ENCODE results near the gene PSMC3. TPM values are rescaled to one million over a fixed set of nuclear protein-coding genes. Genes with fewer than 3 reads are reported as not detected.

Gene PSMC3
- polyA plus RNA-seq, 3 donors, result 44.1 to 97.4 (median 89.5) TPM

- no peak overlapping the region for H3K27ac ChIP-seq (ENCODE audit: low read depth in 1 of 2, low read length in 2 of 2)
- no peak overlapping the region for H3K4me2 ChIP-seq (replicated peaks; ENCODE audit: extremely low read depth, low read length, poor library complexity, severe bottlenecking)
- Mint-ChIP-seq H3K9me3 (peaks cover 0 to 5% (median 0%) of the 10 kb centered on the region in 7 donors), H3K4me3 (no peak overlapping the region), H3K4me1 (peaks cover 7% of the 10 kb centered on the region), H3K36me3 (peaks cover 38 to 52% of the 10 kb centered on the region in 2 donors), H3K27me3 (ENCODE audit: low read depth in 3 of 3) (peaks cover 0 to 2% (median 1%) of the 10 kb centered on the region in 3 donors), H3K27ac (no peak overlapping the region)
- no peaks in the 10 kb centered on the region for H3K27me3 ChIP-seq (ENCODE audit: control insufficient read depth in 2 of 2, insufficient read depth in 2 of 2, low read length in 2 of 2)
- peaks cover 5% of the 10 kb centered on the region for H3K79me2 ChIP-seq (ENCODE audit: insufficient read depth, low read length)
- no peak for DNase-seq
- H3K36me3 ChIP-seq (replicated peaks in 1 of 2; ENCODE audit: control insufficient read depth in 1 of 2, insufficient read depth in 2 of 2, low read length in 2 of 2), result peaks cover 34 to 51% of the 10 kb centered on the region in 2 donors
- H3K4me3 ChIP-seq (replicated peaks in 1 of 3; ENCODE audit: low read depth in 2 of 3, low read length in 3 of 3), result no peak overlapping the region
- no peak overlapping the region for H3K9ac ChIP-seq (ENCODE audit: insufficient read depth, low read length, poor library complexity, severe bottlenecking)
- no peaks in the 10 kb centered on the region for H3K9me3 ChIP-seq (replicated peaks in 1 of 2; ENCODE audit: control insufficient read depth in 1 of 2, insufficient read depth in 1 of 2, low read length in 2 of 2)
- 91% methylated on average over 19 of the region's 19 CpGs for WGBS (ENCODE audit: insufficient coverage)
- no peak for TF ChIP-seq CTCF (IDR thresholded peaks at IDR 0.05)
- H3K4me1 ChIP-seq (ENCODE audit: control insufficient read depth in 1 of 2, insufficient read depth in 2 of 2, low read length in 2 of 2), result peaks cover 0 to 7% of the 10 kb centered on the region in 2 donors
- H2AFZ ChIP-seq (ENCODE audit: insufficient read depth, low read depth, low read length, poor library complexity, severe bottlenecking), result no peak overlapping the region
- intact Hi-C loops (cut with micrococcal nuclease), result loop anchor here in 1 of 2 donors (5.0 kb wide), 1 partner anchor 82 kb away; no protein-coding TSS in a partner anchor
- peaks cover 8% of the 10 kb centered on the region for H4K20me1 ChIP-seq (ENCODE audit: insufficient read depth, low read length)
Measured at GRCh38 chr11:47414685-47415070, 11.6 kb downstream of the PSMC3 start.

- H3K4me3 Mint-ChIP-seq, result no peak overlapping the region
- peaks cover 0 to 5% (median 0%) of the 10 kb centered on the region in 7 donors for H3K9me3 Mint-ChIP-seq
Measured at GRCh38 chr11:47413908-47414684, 12.1 kb downstream of the PSMC3 start.

More at GRCh38 chr11:47413908-47414684, 12.1 kb downstream of the PSMC3 start:
- Mint-ChIP-seq H3K36me3 (peaks cover 34 to 47% of the 10 kb centered on the region in 2 donors), H3K4me1 (peaks cover 12% of the 10 kb centered on the region), H3K27me3 (ENCODE audit: low read depth in 3 of 3) (peaks cover 0 to 2% (median 0%) of the 10 kb centered on the region in 3 donors), H3K27ac (no peak overlapping the region)
- Histone ChIP-seq H3K27me3 (ENCODE audit: control insufficient read depth in 2 of 2, insufficient read depth in 2 of 2, low read length in 2 of 2) (no peaks in the 10 kb centered on the region), H3K4me1 (ENCODE audit: control insufficient read depth in 1 of 2, insufficient read depth in 2 of 2, low read length in 2 of 2) (peaks cover 3 to 13% of the 10 kb centered on the region in 2 donors), H4K20me1 (ENCODE audit: insufficient read depth, low read length) (peaks cover 8% of the 10 kb centered on the region), H3K4me2 (replicated peaks; ENCODE audit: extremely low read depth, low read length, poor library complexity, severe bottlenecking) (no peak overlapping the region), H3K79me2 (ENCODE audit: insufficient read depth, low read length) (peaks cover 11% of the 10 kb centered on the region), H3K36me3 (replicated peaks in 1 of 2; ENCODE audit: control insufficient read depth in 1 of 2, insufficient read depth in 2 of 2, low read length in 2 of 2) (peaks cover 31 to 46% of the 10 kb centered on the region in 2 donors), H2AFZ (ENCODE audit: insufficient read depth, low read depth, low read length, poor library complexity, severe bottlenecking) (no peak overlapping the region), H3K27ac (ENCODE audit: low read depth in 1 of 2, low read length in 2 of 2) (no peak overlapping the region), H3K9ac (ENCODE audit: insufficient read depth, low read length, poor library complexity, severe bottlenecking) (no peak overlapping the region), H3K4me3 (replicated peaks in 1 of 3; ENCODE audit: low read depth in 2 of 3, low read length in 3 of 3) (no peak overlapping the region), H3K9me3 (replicated peaks in 1 of 2; ENCODE audit: control insufficient read depth in 1 of 2, insufficient read depth in 1 of 2, low read length in 2 of 2) (no peaks in the 10 kb centered on the region)
- DNase-seq, result no peak
- intact Hi-C loops (cut with micrococcal nuclease), result loop anchor here in 1 of 2 donors (5.0 kb wide), 1 partner anchor 82 kb away; no protein-coding TSS in a partner anchor
- WGBS (ENCODE audit: insufficient coverage), result 96% methylated on average over 14 of the region's 16 CpGs
- no peak for TF ChIP-seq CTCF (IDR thresholded peaks at IDR 0.05)
